NCI-H1092 treated with DMSO at 0.1 percent for 48 hours (cell line): ENCODE measurements around the gene CBR1.
"Not testable (repeated sequence)": the region's sequence is repeated elsewhere in the genome, so short reads cannot be mapped to it uniquely, and the experiment has no call there.

Experiments used
- DNase-seq: peaks from one replicate; lab custom pipeline; 2025; lab: John Stamatoyannopoulos, UW

CBR1 gene

DNA sequence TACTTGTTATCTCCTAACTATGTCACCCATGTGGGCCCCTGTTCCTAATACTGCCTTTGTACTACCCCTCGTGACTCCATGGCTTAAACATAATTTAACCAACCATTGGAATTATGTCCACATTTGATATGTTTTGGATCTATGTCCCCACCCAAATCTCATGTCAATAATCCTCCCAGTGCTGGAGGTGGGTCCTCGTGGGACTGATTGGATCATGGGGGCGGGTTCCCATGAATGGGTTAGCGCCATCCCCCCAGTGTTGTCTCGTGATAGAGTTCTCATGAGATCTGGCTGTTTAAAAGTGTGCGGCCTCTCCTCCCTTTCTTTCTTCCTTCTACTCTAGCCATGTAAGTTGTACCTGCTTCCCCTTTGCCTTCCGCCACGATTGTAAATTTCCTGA is 9.8 kb downstream of the CBR1 start:
- DNase-seq = no peak

DNA sequence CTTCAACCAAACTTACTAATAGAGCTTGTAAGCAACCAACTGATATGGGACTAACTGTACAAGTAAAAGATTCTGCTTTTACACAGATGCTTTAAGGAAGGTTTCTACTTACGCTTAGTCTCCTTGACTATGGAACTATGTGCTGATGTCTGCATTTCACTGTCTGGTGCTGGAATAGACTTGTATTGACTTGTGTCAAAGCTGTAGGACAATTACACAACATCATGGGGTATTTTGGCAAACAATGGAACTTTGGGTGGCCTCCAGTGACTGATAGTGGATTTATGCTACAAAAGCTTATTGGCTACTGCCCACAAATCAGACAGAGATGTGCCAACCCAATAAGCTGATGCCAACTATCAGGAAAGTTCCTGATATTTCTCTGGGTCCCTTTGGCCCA is 10.6 kb downstream of the CBR1 start:
- DNase-seq = no peak

DNA sequence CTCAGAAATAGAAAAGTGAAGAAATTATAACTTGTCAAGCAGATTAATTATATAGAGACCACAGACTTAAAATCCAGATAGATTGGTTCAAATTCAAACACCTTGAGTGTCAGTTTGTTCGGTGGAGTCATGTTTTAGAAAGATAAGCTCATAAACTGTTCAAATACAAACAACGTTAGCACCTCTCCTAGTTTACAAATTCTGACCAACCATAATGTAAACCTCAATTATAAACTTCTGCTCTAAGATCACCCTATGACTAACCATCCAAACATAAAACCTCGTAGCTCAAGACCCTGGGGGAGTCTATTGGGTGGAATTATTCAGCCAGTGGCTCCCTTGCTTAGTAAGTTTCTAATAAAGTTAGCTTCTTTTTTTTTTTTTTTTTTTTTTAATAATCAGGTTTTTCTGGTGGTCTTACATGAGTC is 12.4 kb downstream of the CBR1 start:
- no peak for DNase-seq

DNA sequence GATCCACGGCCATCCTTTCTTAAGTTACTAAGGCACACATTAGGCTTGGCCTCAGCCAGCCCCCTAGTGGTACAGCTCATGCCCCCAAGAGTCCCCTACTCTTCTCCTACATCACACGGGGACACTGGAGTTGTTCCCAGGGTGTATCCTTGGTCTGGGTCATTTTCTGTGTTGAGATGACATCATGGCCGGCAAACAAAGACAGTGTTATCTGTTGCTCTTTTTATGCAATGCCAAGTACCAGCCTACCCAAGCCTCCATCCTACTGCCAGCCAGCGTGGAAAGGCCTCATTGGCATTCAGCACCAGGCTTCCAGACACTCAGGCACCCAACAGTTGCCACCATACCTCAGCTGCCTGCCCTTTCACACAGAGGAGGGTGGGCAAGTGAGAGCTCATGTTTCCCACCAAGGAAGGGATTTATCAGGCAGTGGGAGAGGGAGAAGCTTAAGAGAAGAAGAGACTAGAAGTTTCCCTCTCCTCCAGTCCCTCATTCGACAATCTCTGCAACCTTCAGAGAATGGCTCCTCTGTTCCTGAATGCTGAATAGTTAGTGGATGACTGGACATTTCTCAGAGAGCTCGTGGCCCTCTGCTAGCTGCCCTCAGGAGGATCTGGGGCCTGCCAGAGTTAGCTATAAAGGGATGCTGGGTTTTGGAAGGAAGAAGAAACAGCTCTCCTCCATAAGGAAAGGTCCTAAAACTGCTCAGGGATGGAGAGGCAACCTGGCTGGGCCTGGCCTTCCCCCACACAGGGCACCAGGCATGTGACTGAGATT is 17.7 kb downstream of the CBR1 start:
- no peak for DNase-seq

DNA sequence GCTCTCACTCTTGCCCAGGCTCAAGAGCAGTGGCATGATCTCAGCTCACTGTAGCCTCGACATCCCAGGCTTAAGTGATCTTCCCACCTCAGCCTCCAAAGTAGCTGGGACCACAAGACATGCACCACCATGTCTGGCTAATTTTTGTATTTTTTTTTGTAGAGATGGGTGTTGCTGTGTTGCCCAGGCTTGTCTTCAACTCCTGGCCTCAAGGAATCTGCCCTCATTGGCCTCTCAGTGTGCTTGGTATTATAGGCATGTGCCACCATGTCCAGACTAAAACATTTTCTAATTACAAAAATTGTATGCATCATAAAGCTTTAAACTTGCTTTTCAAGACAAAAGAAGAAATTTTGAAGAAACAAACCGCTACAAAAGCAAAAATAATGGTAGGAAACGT is 20.1 kb downstream of the CBR1 start:
- no peak for DNase-seq

DNA sequence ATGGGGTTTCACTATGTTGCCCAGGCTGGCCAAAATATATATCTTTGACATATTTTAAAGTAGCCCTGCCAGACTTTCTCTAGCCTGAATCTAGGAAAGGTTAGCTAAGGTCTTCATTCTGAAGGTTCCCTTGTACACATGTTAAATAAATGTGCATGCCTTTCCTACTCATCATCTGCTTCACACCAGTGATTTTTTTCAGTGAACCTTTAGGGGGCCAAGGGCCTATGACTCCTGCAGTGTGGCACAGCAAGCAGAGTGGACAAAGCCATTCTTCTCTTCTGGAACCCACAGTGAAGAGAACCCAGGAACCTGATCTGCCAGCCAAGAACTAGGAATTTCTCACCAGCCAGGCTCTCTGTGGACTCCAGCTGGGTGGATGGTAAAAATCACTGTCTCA is 22.9 kb downstream of the CBR1 start:
- no peak for DNase-seq

DNA sequence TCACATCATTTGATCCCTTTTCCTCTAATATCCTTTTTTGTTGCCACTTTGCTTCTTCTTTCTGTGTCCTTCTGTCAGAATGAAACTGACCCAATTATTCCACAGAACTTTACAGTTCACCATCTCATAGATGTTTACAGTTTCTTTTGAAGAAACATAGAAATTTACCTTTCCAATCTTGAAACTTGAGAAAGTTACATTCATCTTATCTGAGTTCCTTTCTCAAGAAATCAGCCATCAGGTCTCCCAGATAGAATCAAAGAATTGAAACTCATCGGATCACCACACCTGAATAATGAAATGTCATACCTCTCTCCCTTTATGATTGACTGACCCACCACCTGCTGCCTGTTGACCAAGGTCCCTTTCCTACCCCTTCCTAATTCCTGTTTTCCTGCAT is 23.7 kb downstream of the CBR1 start:
- DNase-seq = no peak

DNA sequence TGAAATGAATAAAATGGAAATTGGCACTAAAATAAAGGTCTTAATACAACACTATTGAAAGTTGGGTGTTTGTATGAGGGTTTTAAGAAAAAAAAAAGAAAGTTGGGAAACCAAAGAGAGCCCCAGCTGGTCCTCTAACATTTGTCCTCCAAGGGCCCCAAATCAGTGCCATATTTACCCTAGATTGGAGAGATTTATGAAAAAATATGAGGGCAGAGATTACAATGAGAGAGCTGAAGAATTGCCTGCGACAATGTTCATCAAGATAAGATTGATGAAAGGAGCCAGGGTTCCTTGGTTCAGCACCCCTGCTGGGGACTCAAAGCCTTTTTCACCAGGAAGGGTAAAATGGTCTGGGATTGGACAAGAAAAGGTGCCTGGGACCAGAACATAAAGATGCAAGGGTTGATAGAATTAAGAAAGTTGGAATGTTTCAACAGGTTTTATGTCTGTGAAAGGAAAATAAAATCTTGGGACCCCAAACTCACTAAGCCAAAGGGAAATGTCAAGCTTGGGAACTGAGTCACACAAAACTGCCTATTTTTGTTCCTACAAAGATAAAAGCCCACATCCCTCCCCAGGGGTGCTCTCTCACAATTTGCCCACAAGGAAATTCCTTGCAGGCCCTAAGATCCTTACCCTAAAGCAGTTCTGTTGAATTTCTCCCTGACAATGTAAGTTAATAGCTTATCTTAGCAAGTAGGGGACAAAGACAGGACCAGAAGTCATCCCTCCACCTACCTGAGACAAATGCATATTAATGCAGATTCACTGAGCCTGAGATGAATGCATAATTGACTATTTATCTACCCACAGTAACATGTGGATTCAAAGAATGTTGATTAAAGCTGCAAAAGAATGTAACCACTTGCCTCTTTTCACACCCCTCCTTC is 26.8 kb downstream of the CBR1 start:
- no peak for DNase-seq

DNA sequence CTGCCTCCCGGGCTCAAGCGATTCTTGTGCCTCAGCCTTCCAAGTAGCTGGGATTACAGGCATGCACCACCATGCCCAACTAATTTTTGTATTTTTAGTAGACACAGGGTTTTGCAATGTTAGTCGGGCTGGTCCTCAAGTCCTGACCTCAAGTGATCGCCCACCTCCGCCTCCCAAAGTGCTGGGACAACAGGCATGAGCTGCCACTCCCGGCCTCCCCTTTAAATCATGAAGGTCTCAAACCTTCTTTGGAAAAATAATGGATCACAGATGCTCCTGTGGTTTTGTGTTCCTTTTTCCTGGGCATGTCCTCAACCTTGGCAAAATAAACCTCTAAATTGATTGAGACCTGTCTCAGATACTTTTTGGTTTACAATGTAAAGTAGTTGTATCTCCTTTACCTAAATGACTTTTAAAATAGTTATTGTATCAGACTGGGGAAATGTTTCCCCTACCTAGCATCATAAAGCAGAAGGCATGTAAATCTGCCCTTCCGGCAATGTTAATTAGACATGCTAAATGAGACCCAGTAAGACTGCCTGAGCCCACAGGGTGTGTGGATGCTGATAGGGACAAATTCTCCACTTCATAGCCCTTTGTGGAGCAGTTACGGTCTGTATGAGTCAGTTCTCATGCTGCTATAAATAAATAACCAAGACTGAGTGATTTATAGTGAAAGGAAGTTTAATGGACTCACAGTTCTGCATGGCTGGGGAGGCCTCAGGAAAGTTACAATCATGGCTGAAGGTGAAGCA is 27.8 kb downstream of the CBR1 start:
- no peak for DNase-seq

DNA sequence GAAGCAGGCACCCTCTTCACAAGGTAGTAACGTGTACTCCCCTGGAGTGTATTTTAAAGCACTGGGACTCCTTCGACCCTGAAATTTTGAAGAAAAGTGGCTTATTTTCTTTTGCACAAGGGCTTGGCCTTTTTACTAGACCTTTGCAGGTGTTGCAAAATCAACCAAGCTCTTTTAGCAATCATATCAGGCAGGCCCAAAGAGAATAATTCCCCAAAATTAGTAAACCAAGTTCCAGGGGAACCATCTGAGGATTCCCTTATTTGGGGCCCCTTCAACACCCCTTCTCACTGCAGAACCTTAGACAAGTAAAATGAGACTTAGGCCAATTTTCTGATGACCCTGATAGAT is 28.3 kb downstream of the CBR1 start:
- DNase-seq = no peak

DNA sequence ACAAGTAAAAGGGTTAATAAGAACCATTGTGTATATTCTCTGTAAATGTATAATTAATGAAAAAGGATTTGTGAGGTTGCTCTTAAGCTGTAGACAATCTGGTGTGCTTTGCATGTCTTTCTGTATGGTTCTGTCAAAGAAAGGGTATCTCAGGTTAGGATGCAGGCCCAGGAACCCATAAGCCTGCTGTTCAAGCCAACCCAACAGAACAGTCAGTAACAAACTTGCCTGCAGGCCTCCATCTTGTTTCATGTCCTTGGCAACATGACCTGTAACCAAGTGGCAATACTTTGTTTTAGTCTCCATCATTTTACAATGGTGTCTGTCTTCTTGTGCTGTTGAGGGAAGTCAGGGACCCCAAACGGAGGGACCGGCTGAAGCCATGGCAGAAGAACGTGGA is 29.2 kb downstream of the CBR1 start:
- DNase-seq = no peak

DNA sequence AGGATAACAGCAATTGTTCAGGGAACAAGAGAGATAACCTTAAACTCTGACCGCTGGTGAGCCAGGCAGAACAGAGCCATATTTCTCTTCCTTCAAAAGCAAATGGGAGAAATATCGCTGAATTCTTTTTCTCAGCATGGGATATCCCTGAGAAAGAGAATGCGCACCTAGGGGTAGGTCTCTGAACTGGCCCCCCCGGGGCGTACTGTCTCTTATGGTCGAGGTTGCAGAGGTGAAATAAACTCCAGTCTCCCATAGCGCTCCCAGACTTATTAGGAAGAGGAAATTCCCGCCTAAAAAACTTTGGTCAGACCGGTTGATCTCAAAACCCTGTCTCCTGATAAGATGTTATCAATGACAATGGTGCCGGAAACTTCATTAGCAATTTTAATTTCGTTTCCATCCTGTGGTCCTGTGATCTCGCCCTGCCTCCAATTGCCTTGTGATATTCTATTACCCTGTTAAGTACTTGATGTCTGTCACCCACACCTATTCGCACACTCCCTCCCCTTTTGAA is 29.9 kb downstream of the CBR1 start:
- DNase-seq = not testable (repeated sequence)

DNA sequence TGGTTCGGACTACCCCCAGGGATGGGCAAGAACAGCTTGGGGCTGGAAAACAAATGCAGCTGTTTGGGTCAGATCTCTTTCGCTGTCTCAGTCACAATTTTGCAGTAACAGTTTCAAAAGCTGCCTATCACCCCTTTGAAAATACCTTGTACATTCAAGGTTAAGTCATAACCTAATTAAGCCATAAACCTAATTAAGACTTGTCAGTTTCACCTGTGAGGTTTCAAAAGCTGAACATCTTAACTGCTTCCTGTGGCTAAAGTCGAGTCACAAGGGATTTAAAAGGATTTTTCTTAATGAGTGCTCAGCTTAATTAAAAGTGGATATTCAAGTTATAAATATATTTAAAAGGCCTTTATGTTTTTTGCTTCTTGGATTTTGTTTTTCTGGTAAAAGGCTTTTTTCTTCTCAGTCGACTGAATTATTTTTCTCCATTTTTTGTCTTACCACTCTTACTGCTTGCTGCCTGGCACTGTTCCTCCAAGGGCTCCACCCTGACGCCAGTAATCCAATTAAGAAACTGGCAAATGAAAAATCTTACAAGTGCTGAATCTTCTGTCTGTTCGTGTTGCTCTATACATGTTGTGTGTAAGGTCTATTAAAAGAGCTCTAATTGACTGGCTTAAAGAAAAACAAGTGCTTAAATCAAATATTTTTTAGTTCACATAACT is 31.3 kb downstream of the CBR1 start:
- DNase-seq = no peak

DNA sequence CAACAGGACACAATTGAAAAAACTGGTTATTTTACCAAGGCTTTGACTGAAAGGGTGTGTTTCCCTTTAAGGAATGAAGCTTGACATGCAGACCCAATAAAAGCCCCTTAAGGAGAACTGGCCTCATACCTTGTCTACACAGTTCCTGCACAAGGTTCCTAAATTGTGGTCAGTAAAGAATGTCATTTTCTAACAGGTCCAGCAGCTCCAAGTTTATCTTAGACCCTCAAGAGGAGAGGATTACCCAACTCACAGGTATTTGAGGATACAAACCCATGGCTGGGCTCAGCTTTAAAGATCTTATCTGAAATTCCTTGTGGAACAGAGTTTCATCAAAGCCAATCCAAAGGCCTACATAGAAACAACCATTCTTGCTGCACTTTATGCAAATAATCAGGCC is 33.6 kb downstream of the CBR1 start:
- no peak for DNase-seq

DNA sequence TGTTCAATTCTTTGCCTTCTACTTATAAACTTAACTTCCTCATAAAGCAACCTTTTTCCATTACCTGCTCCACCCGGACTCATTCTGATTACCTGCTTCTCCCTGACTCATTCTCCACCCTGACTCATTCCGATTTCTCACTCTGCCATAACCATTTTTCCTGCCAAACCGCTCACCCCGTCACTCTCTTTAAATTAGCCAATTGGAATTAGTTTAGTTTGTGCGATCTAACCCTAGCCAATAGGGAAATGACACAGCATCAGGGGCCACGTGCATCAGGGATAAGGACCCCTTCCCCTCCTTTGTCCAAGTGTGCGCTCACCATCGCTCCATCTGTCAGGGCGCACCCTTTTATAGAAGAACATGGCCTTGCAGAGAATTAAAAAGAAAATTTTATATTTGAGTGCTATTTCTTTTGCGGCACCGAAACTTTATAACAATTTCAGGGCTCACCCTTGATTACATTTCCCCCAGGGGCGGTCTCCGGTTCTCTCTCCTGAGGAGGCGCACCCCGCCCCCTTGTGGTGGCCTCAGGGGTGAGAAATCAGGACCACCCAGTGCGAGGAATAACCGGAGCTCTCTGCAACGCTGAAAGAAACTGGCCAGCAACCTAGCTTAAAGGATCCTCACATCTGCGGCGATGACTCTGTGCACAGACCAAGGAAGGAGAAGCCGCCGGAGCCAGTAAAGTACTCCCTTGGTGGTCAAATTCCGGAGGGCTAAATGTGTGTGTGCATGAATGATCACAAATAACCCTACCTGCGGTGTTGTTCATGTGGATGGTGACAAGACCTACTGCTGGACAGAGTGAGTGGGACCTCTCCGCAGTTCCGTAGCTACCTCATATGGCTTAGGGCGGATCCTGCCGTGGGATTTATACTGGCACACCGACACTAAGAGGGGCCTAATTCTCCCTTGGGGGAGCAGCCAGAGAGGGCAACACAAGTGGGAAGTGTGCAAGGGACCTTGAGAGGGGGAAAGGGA is 34.8 kb downstream of the CBR1 start:
- no peak for DNase-seq

DNA sequence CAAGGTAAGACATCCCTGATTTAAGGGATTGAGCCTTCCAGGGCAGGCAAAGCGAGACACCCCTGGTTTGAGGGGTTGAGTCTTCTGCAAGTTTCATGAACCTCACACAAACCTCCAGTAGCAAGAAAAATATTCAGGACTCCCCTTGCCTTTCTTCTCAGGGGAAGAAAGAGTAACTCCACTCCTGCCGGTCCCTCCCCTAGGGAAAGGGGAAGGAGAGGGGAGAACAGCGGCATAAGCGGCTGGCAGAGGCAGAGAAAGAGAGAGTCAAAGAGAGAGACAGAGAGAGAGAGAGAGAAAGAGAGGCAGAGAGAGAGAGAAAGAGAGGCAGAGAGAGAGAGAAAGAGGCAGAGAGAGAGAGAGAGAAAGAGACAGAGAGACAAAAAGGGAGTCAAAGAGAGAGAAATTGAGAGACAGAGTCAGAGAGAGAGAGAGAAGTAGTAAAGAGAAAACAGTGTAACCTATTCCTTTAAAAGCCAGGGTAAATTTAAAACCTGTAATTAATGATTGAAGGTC is 35.6 kb downstream of the CBR1 start:
- no peak for DNase-seq

DNA sequence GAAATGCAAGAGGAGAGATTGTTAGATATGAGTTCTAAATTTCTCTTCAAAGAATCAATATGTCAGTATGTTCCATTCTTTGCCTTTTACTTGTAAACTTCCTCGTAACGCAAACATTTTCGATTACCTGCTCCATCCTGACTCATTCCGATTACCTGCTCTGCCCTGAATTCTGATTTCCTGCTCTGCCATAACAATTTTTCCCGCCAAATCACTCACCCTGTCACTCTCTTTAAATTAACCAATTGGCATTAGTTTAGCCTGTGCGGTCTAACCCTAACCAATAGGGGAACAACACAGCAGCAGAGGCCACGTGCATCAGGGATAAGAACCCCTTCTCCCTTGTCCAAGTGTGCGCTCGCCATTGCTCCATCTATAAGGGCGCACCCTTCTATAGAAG is 40.0 kb downstream of the CBR1 start:
- DNase-seq = no peak

DNA sequence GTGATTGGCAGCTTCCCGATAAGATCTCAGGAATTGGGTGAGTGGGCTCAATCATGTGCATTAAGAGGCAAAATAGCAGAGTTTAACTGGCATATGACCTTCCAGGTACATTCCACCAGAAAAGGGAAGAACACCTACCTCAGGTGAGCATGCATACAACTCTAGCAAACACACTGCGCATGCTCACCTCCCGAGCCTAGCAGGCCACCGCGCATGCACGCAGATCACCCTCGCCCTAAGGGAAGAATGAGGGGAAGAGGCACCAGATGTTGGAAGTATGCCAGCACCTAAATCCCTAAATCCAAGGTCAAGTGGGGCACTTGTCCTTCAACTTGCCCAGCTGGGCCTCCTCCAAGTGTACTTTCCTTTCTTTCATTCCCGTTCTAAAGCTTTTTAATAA is 41.4 kb downstream of the CBR1 start:
- no peak for DNase-seq

DNA sequence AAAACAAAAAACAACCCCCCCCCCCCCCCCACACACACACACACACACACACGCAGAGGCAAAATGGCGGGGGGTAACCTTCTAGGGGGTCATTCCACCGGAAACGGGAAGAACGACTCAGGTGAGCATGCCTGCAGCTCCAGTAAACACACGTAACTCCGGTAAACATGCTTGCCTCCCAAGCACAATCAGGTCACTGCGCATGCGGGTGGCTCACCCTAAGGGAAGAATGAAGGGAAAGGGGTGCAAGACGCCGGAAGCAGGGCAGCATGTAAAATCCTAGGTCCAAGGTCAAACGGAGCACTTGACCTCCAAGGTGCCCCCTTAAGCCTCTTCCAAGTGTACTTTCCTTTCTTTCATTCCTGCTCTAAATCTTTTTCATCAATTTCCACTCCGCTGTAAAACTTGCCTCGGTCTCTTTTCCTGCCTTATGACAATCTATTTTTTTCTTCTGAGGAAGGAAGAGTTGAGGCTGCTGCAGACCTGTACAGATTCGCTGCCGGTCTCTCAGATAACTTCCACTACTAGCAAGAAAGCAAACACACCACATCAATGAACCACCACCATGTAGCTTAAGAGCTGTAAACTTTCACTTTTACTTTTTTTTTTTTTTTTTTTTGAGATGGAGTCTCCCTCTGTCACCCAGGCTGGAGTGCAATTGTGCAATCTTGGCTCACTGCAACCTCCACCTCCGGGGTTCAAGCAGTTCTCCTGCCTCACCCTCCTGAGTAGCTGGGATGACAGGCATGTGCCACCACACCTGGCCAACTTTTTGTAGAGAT is 44.0 kb downstream of the CBR1 start:
- DNase-seq = peak; percentile 49
